Mesendoderm (in vitro differentiated cells): ENCODE measurements around the gene NT5C2.
A peak's percentile ranks its signal among the peaks of the same experiment; 100 is the strongest.

Experiments
- DNase-seq: peaks from one replicate; pipeline ENCODE4 v3.0.0; 2013
- H2AK5ac ChIP-seq: 2 replicates; pipeline ENCODE4 v1.6.1; 2013; ENCODE audit warnings: low read length, inconsistent platforms
- H2BK120ac ChIP-seq: 2 replicates; pipeline ENCODE4 v1.6.1; 2013; ENCODE audit warnings: low read depth, mild to moderate bottlenecking, low read length, moderate library complexity, mixed read lengths
- H2BK15ac ChIP-seq: replicated peaks from 2 replicates; pipeline ENCODE4 v1.6.1; 2013; ENCODE audit warnings: low read depth, mild to moderate bottlenecking, moderate library complexity
- H2BK5ac ChIP-seq: 2 replicates; pipeline ENCODE4 v1.6.1; 2013; ENCODE audit warnings: low read length, inconsistent platforms
- H3K18ac ChIP-seq: 2 replicates; pipeline ENCODE4 v1.6.1; 2013; ENCODE audit warnings: mild to moderate bottlenecking, low read length, mixed read lengths
- H3K23ac ChIP-seq: one replicate; pipeline ENCODE4 v1.6.1; 2013; ENCODE audit warnings: low read length
- H3K27ac ChIP-seq: 2 replicates; pipeline ENCODE4 v1.5.1; 2013; ENCODE audit warnings: low read depth, mild to moderate bottlenecking, inconsistent platforms, low read length, moderate library complexity
- H3K27me3 ChIP-seq: 2 replicates; pipeline ENCODE4 v1.6.1; 2013; ENCODE audit warnings: low read length, control low read depth, mild to moderate bottlenecking, inconsistent platforms; ENCODE audit not compliant: insufficient read depth, poor library complexity
- H3K36me3 ChIP-seq: 2 replicates; pipeline ENCODE4 v1.6.1; 2013; ENCODE audit warnings: low read length, inconsistent platforms; ENCODE audit not compliant: control insufficient read depth, insufficient read depth
- H3K4ac ChIP-seq: one replicate; pipeline ENCODE4 v1.6.1; 2013; ENCODE audit warnings: low read depth, mild to moderate bottlenecking, low read length, moderate library complexity
- H3K4me1 ChIP-seq: 2 replicates; pipeline ENCODE4 v1.6.1; 2013; ENCODE audit warnings: low read depth, low read length, inconsistent platforms; ENCODE audit not compliant: control insufficient read depth
- H3K4me2 ChIP-seq: 2 replicates; pipeline ENCODE4 v1.6.1; 2013; ENCODE audit warnings: low read length
- H3K4me3 ChIP-seq: 2 replicates; pipeline ENCODE4 v1.5.1; 2013; ENCODE audit warnings: mild to moderate bottlenecking, low read length
- H3K56ac ChIP-seq: one replicate; pipeline ENCODE4 v1.6.1; 2013; ENCODE audit warnings: low read length
- H3K79me1 ChIP-seq: 2 replicates; pipeline ENCODE4 v1.6.1; 2013; ENCODE audit warnings: low read length, inconsistent platforms
- H3K79me2 ChIP-seq: 2 replicates; pipeline ENCODE4 v1.6.1; 2013; ENCODE audit warnings: mild to moderate bottlenecking, low read length; ENCODE audit not compliant: control insufficient read depth, insufficient read depth
- H3K9ac ChIP-seq: 2 replicates; pipeline ENCODE4 v1.6.1; 2013; ENCODE audit warnings: low read length, inconsistent platforms
- H4K5ac ChIP-seq: one replicate; pipeline ENCODE4 v1.6.1; 2013; ENCODE audit warnings: low read length
- H4K8ac ChIP-seq: one replicate; pipeline ENCODE4 v1.6.1; 2013; ENCODE audit warnings: low read depth, mild to moderate bottlenecking, control low read depth, low read length, moderate library complexity
- WGBS: extraction: QIAGEN DNeasy Blood & Tissue Kit; methylation state at CpG from one replicate; pipeline ENCODE4 v1.1.7; 2013; ENCODE audit warnings: low lambda C conversion rate, missing lambda C conversion rate; ENCODE audit not compliant: insufficient coverage; ENCODE audit errors: extremely low coverage; 5-methylcytosine and 5-hydroxymethylcytosine counted together

The NT5C2 gene

GRCh38 chr10:103109821-103110220, 83.3 kb downstream of the NT5C2 start:
- no CpG with 5 or more reads among the region's 2 CpGs for whole genome bisulfite sequencing
- no peak overlapping the region for H2BK5ac ChIP-seq

GRCh38 chr10:103106539-103106938, 86.5 kb downstream of the NT5C2 start:
- H2AK5ac ChIP-seq, result no peak overlapping the region
- H3K27me3 ChIP-seq, result no peaks in the 10 kb centered on the region
- no peak overlapping the region for H3K9ac ChIP-seq
- no peak overlapping the region for H3K4me3 ChIP-seq
- no peak overlapping the region for H3K23ac ChIP-seq
- H2BK120ac ChIP-seq, result no peak overlapping the region
- no peak overlapping the region for H4K8ac ChIP-seq
- H3K36me3 ChIP-seq, result no peaks in the 10 kb centered on the region
- H2BK5ac ChIP-seq, result no peak overlapping the region
- H3K79me1 ChIP-seq, result peaks cover 2% of the 10 kb centered on the region
- no peak overlapping the region for H3K18ac ChIP-seq
- H3K4me2 ChIP-seq, result no peak overlapping the region
- no peak overlapping the region for H3K27ac ChIP-seq
- no peak overlapping the region for H3K4ac ChIP-seq
- H2BK15ac ChIP-seq, result no peak overlapping the region
- H3K4me1 ChIP-seq, result peaks cover 3% of the 10 kb centered on the region
- no peak overlapping the region for H4K5ac ChIP-seq
- H3K56ac ChIP-seq, result no peak overlapping the region
- no peak for DNase-seq
- H3K79me2 ChIP-seq, result no peaks in the 10 kb centered on the region

More at GRCh38 chr10:103109821-103110220, 83.3 kb downstream of the NT5C2 start:
- Histone ChIP-seq H3K18ac (no peak overlapping the region), H2BK120ac (no peak overlapping the region), H3K79me1 (peaks cover 2% of the 10 kb centered on the region), H4K5ac (no peak overlapping the region), H4K8ac (no peak overlapping the region), H3K4me1 (no peaks in the 10 kb centered on the region), H3K27ac (no peak overlapping the region), H3K9ac (no peak overlapping the region), H2AK5ac (no peak overlapping the region), H3K4ac (no peak overlapping the region), H3K56ac (no peak overlapping the region), H3K27me3 (no peaks in the 10 kb centered on the region), H2BK15ac (no peak overlapping the region), H3K4me3 (no peak overlapping the region), H3K36me3 (no peaks in the 10 kb centered on the region), H3K79me2 (no peaks in the 10 kb centered on the region), H3K23ac (no peak overlapping the region), H3K4me2 (no peak overlapping the region)
- no peak for DNase-seq

GRCh38 chr10:103105462-103105861, 87.6 kb downstream of the NT5C2 start:
- H2BK120ac ChIP-seq, result no peak overlapping the region
- H3K27ac ChIP-seq, result no peak overlapping the region
- no peak overlapping the region for H4K5ac ChIP-seq
- no peaks in the 10 kb centered on the region for H3K27me3 ChIP-seq
- peaks cover 3% of the 10 kb centered on the region for H3K4me1 ChIP-seq
- no peak overlapping the region for H2BK5ac ChIP-seq
- no peak overlapping the region for H3K4me3 ChIP-seq
- no peak overlapping the region for H3K4ac ChIP-seq
- no peak overlapping the region for H4K8ac ChIP-seq
- no peak overlapping the region for H3K56ac ChIP-seq
- H3K23ac ChIP-seq, result no peak overlapping the region
- DNase-seq, result no peak
- no CpG with 5 or more reads among the region's 1 CpG for WGBS
- no peak overlapping the region for H2BK15ac ChIP-seq
- no peaks in the 10 kb centered on the region for H3K36me3 ChIP-seq
- no peak overlapping the region for H3K4me2 ChIP-seq
- no peak overlapping the region for H3K18ac ChIP-seq
- peaks cover 2% of the 10 kb centered on the region for H3K79me1 ChIP-seq
- H3K9ac ChIP-seq, result no peak overlapping the region
- no peak overlapping the region for H2AK5ac ChIP-seq
- H3K79me2 ChIP-seq, result no peaks in the 10 kb centered on the region

GRCh38 chr10:103104721-103105120, 88.4 kb downstream of the NT5C2 start:
- no peak overlapping the region for H4K5ac ChIP-seq
- no peak overlapping the region for H3K4me3 ChIP-seq
- no peaks in the 10 kb centered on the region for H3K79me2 ChIP-seq
- no peak overlapping the region for H3K27ac ChIP-seq
- no peak overlapping the region for H3K18ac ChIP-seq
- no peak overlapping the region for H2BK120ac ChIP-seq
- no peak overlapping the region for H2AK5ac ChIP-seq
- no peak overlapping the region for H3K23ac ChIP-seq
- no peak overlapping the region for H3K56ac ChIP-seq
- H2BK15ac ChIP-seq, result no peak overlapping the region
- H3K36me3 ChIP-seq, result no peaks in the 10 kb centered on the region
- H3K4ac ChIP-seq, result no peak overlapping the region
- no peak overlapping the region for H4K8ac ChIP-seq
- H3K9ac ChIP-seq, result no peak overlapping the region
- peaks cover 2% of the 10 kb centered on the region for H3K79me1 ChIP-seq
- WGBS, result no CpG with 5 or more reads among the region's 2 CpGs
- no peak overlapping the region for H3K4me2 ChIP-seq
- no peak for DNase-seq
- H3K27me3 ChIP-seq, result no peaks in the 10 kb centered on the region
- no peak overlapping the region for H2BK5ac ChIP-seq
- peaks cover 3% of the 10 kb centered on the region for H3K4me1 ChIP-seq

- no CpG with 5 or more reads among the region's 2 CpGs for WGBS
- H3K27me3 ChIP-seq, result no peaks in the 10 kb centered on the region
- H3K4me3 ChIP-seq, result no peak overlapping the region
- no peak overlapping the region for H3K9ac ChIP-seq
- H2BK15ac ChIP-seq, result no peak overlapping the region
- H2BK5ac ChIP-seq, result no peak overlapping the region
- no peaks in the 10 kb centered on the region for H3K79me2 ChIP-seq
- no peaks in the 10 kb centered on the region for H3K36me3 ChIP-seq
- H3K4me2 ChIP-seq, result no peak overlapping the region
- no peak overlapping the region for H3K18ac ChIP-seq
- no peak for DNase-seq
- no peak overlapping the region for H2AK5ac ChIP-seq
- peaks cover 3% of the 10 kb centered on the region for H3K4me1 ChIP-seq
- H3K79me1 ChIP-seq, result peaks cover 2% of the 10 kb centered on the region
- no peak overlapping the region for H3K27ac ChIP-seq
- H2BK120ac ChIP-seq, result no peak overlapping the region
- no peak overlapping the region for H3K23ac ChIP-seq
- H3K4ac ChIP-seq, result no peak overlapping the region
- H4K5ac ChIP-seq, result no peak overlapping the region
- no peak overlapping the region for H4K8ac ChIP-seq
- no peak overlapping the region for H3K56ac ChIP-seq
These were observed 89.1 kb downstream of the NT5C2 start for GRCh38 chr10:103103989-103104388.

DNA sequence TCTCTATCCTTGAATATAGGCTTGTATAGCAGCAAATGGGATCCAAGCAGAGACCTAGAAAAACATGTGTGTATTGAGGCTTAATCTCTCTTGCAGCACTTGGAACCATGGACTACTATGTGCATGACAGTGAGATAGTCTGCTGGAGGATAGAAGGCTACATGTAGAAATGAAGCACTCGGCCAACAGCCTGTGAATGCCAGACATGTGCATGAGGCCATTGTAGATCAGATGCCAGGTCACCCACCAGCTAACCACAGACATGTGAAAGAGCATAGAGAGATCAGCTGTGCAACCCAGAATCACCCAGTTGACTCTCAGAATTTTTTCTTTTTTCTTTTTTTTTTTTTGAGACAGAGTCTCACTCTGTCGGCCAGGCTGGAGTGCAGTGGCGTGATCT, 90.9 kb downstream of the NT5C2 start:
- peaks cover 3% of the 10 kb centered on the region for H3K4me1 ChIP-seq

More for the DNA sequence above, 90.9 kb downstream of the NT5C2 start:
- Histone ChIP-seq H3K36me3 (peaks cover 3% of the 10 kb centered on the region), H2AK5ac (no peak overlapping the region), H3K79me1 (peaks cover 2% of the 10 kb centered on the region), H3K4me3 (no peak overlapping the region), H4K5ac (no peak overlapping the region), H3K79me2 (no peaks in the 10 kb centered on the region), H3K27me3 (no peaks in the 10 kb centered on the region), H3K27ac (no peak overlapping the region), H3K4me2 (no peak overlapping the region), H3K4ac (no peak overlapping the region), H2BK15ac (no peak overlapping the region), H2BK120ac (no peak overlapping the region), H3K18ac (no peak overlapping the region), H3K9ac (no peak overlapping the region), H3K23ac (peak overlapping the region; percentile 50), H4K8ac (no peak overlapping the region), H3K56ac (no peak overlapping the region), H2BK5ac (no peak overlapping the region)
- no peak for DNase-seq
- WGBS, result no CpG with 5 or more reads among the region's 3 CpGs
